ENCODE data around the gene BLOC1S1. TPM values are rescaled to one million over a fixed set of nuclear protein-coding genes. Genes with fewer than 3 reads are reported as not detected.

The BLOC1S1 gene
- total RNA-seq (100 to 1,000 TPM in 3 of 5 donors, 10 to 100 TPM in 2; 12.8 to 392 (median 114) TPM), polyA plus RNA-seq (100 to 1,000 TPM; 349 to 451 (median 411) TPM)
- long read RNA-seq, donor 1, transcript BLOC1S1-203 (4 exons, 571 nt): major isoform, 36 of 38 reads
- long read RNA-seq, donor 1, partial matches to known transcripts: 0 of 38 reads
- long read RNA-seq, donor 1, other reads (novel, unspliced or antisense): 0 of 38 reads
- long read RNA-seq, donor 2, transcript BLOC1S1-203 (4 exons, 571 nt): major isoform, 57 of 62 reads
- long read RNA-seq, donor 2, partial matches to known transcripts: 0 of 62 reads
- long read RNA-seq, donor 2, other reads (novel, unspliced or antisense): 0 of 62 reads
- long read RNA-seq, donor 3, transcript BLOC1S1-203 (4 exons, 571 nt): major isoform, 34 of 40 reads
- long read RNA-seq, donor 3, partial matches to known transcripts: 0 of 40 reads
- long read RNA-seq, donor 3, other reads (novel, unspliced or antisense): 0 of 40 reads
- long read RNA-seq, donor 4, transcript BLOC1S1-203 (4 exons, 571 nt): major isoform, 6 of 6 reads
- long read RNA-seq, donor 4, partial matches to known transcripts: 0 of 6 reads
- long read RNA-seq, donor 4, other reads (novel, unspliced or antisense): 0 of 6 reads
- long read RNA-seq, donor 5, transcript BLOC1S1-203 (4 exons, 571 nt): major isoform, 47 of 53 reads
- long read RNA-seq, donor 5, partial matches to known transcripts: 0 of 53 reads
- long read RNA-seq, donor 5, other reads (novel, unspliced or antisense): 0 of 53 reads
- long read RNA-seq, donor 6, transcript BLOC1S1-203 (4 exons, 571 nt): major isoform, 146 of 153 reads
- long read RNA-seq, donor 6, partial matches to known transcripts: 0 of 153 reads
- long read RNA-seq, donor 6, other reads (novel, unspliced or antisense): 0 of 153 reads
- long read RNA-seq, donor 7, transcript BLOC1S1-203 (4 exons, 571 nt): major isoform, 67 of 79 reads
- long read RNA-seq, donor 7, partial matches to known transcripts: 5 of 79 reads
- long read RNA-seq, donor 7, other reads (novel, unspliced or antisense): 0 of 79 reads
- long read RNA-seq, donor 8, transcript BLOC1S1-203 (4 exons, 571 nt): major isoform, 42 of 43 reads
- long read RNA-seq, donor 8, partial matches to known transcripts: 0 of 43 reads
- long read RNA-seq, donor 8, other reads (novel, unspliced or antisense): 0 of 43 reads
- long read RNA-seq, donor 9, transcript BLOC1S1-203 (4 exons, 571 nt): major isoform, 52 of 59 reads
- long read RNA-seq, donor 9, partial matches to known transcripts: 5 of 59 reads
- long read RNA-seq, donor 9, other reads (novel, unspliced or antisense): 0 of 59 reads
- long read RNA-seq, donor 10, transcript BLOC1S1-203 (4 exons, 571 nt): major isoform, 23 of 25 reads
- long read RNA-seq, donor 10, partial matches to known transcripts: 0 of 25 reads
- long read RNA-seq, donor 10, other reads (novel, unspliced or antisense): 0 of 25 reads

GRCh38 chr12:55715833-55716581 lies at the start of gene BLOC1S1:
Gene BLOC1S1, plus strand, starts transcription at chr12:55716046. Its CDS starts 6 bp downstream, at chr12:55716052.
- H3K4me3 ChIP-seq: peak within 1 kb of the TSS; percentile 56 to 82 (median 64)
- peak within 1 kb of the TSS; percentile 89 to 100 (median 98) for H3K27ac ChIP-seq
- H3K4me1 ChIP-seq: peaks cover 55 to 73% (median 64%) of the 10 kb centered on the region in 4 donors
- intact Hi-C loops (cut with DNase I; ENCODE audit: low total_unique reads): no loop called here
- peaks cover 0 to 13% (median 0%) of the 10 kb centered on the region in 4 donors for H3K36me3 ChIP-seq
- TF ChIP-seq CTCF (IDR thresholded peaks at IDR 0.05) (peak in 2 of 7 experiments; percentile 11 to 14), POLR2A (IDR thresholded peaks at IDR 0.05) (no peak), POLR2AphosphoS5 (IDR thresholded peaks at IDR 0.05) (peak; percentile 90 to 96 (median 90)), EP300 (IDR thresholded peaks at IDR 0.05) (peak; percentile 75)
- WGBS, 5 donors: 0 to 1% (median 0%) methylated on average over 40 to 42 of the region's 42 CpGs
- peak; percentile 96 to 97 for DNase-seq
- no peaks in the 10 kb centered on the region for H3K9me3 ChIP-seq
- no peaks in the 10 kb centered on the region for H3K27me3 ChIP-seq

- no peaks in the 10 kb centered on the region for H3K9me3 ChIP-seq
- H3K27me3 ChIP-seq: no peaks in the 10 kb centered on the region
- H3K36me3 ChIP-seq: no peaks in the 10 kb centered on the region
- DNase-seq: no peak
- 72 to 86% (median 80%) methylated on average over 7 of the region's 7 CpGs for WGBS, 5 donors
- no peak overlapping the region for H3K4me3 ChIP-seq
- H3K4me1 ChIP-seq: no peaks in the 10 kb centered on the region
- no peak overlapping the region for H3K27ac ChIP-seq
- TF ChIP-seq EP300 (IDR thresholded peaks at IDR 0.05) (no peak), CTCF (IDR thresholded peaks at IDR 0.05) (no peak), POLR2AphosphoS5 (IDR thresholded peaks at IDR 0.05) (no peak), POLR2A (IDR thresholded peaks at IDR 0.05) (no peak)
- intact Hi-C loops (cut with DNase I; ENCODE audit: low total_unique reads): no loop called here
Measured at GRCh38 chr12:55666508-55666907, 49.3 kb upstream of the BLOC1S1 start.

GRCh38 chr12:55670276-55670675 lies 45.6 kb upstream of the BLOC1S1 start:
- DNase-seq: no peak
- Histone ChIP-seq H3K27ac (no peak overlapping the region), H3K4me1 (no peaks in the 10 kb centered on the region), H3K4me3 (no peak overlapping the region), H3K9me3 (no peaks in the 10 kb centered on the region), H3K36me3 (no peaks in the 10 kb centered on the region), H3K27me3 (no peaks in the 10 kb centered on the region)
- intact Hi-C loops (cut with DNase I; ENCODE audit: low total_unique reads): no loop called here
- TF ChIP-seq POLR2A (IDR thresholded peaks at IDR 0.05) (no peak), POLR2AphosphoS5 (IDR thresholded peaks at IDR 0.05) (no peak), EP300 (IDR thresholded peaks at IDR 0.05) (no peak), CTCF (IDR thresholded peaks at IDR 0.05) (no peak)
